Activated gamma-delta T cell treated with Interleukin-2 at 50 U/mL for 16 hours (primary cell): ENCODE data around the gene PYGM.
A peak's percentile ranks its signal among the peaks of the same experiment; 100 is the strongest.

Experiments
- DNase-seq: peaks from one replicate; pipeline ENCODE4 v3.0.0-alpha.2; 2020

PYGM gene

GRCh38 chr11:64752175-64752970 lies 7.4 kb downstream of the PYGM start:
- DNase-seq = no peak

GRCh38 chr11:64751580-64751979 lies 8.2 kb downstream of the PYGM start:
- no peak for DNase-seq

GRCh38 chr11:64751136-64751535 lies 8.6 kb downstream of the PYGM start:
- no peak for DNase-seq

GRCh38 chr11:64750361-64751054 lies 9.3 kb downstream of the PYGM start:
- no peak for DNase-seq

- DNase-seq = peak; percentile 3
These were observed 11.7 kb downstream of the PYGM start for GRCh38 chr11:64747961-64748665.

GRCh38 chr11:64746486-64746885 lies 13.3 kb downstream of the PYGM start:
- DNase-seq = no peak

- peak; percentile 86 for DNase-seq
These were observed 14.0 kb downstream of the PYGM start for GRCh38 chr11:64745521-64746328.

GRCh38 chr11:64745189-64745520 lies 14.6 kb downstream of the PYGM start:
- peak; percentile 92 for DNase-seq

GRCh38 chr11:64744544-64745188 lies 15.1 kb downstream of the PYGM start:
- peak; percentile 50 for DNase-seq

GRCh38 chr11:64743591-64744543 lies 15.9 kb downstream of the PYGM start, which contains the start of gene RASGRP2:
Gene RASGRP2 (minus strand): TSS chr11:64744142. CDS start chr11:64742866, 1,276 bp downstream.
- peak; percentile 92 for DNase-seq

- DNase-seq = peak; percentile 75
These were observed 16.7 kb downstream of the PYGM start for GRCh38 chr11:64742889-64743590.

GRCh38 chr11:64742087-64742888 lies 17.5 kb downstream of the PYGM start:
- no peak for DNase-seq

- DNase-seq = no peak
These were observed 18.2 kb downstream of the PYGM start for GRCh38 chr11:64741375-64742086.

- no peak for DNase-seq
These were observed 19.9 kb downstream of the PYGM start for GRCh38 chr11:64739871-64740270.

- DNase-seq = no peak
These were observed 23.1 kb downstream of the PYGM start for GRCh38 chr11:64736654-64737053.

GRCh38 chr11:64735725-64736259 lies 24.0 kb downstream of the PYGM start:
- DNase-seq = no peak

- DNase-seq = no peak
These were observed 24.7 kb downstream of the PYGM start for GRCh38 chr11:64734811-64735724.
